ENCODE measurements around the gene TRAPPC11.
"Not testable (repeated sequence)": the region's sequence is repeated elsewhere in the genome, so short reads cannot be mapped to it uniquely, and the experiment has no call there.

The TRAPPC11 gene

GRCh38 chr4:183702492-183702891, 43.4 kb downstream of the TRAPPC11 start:
- no peak for DNase-seq (ENCODE audit: low read depth)

DNA sequence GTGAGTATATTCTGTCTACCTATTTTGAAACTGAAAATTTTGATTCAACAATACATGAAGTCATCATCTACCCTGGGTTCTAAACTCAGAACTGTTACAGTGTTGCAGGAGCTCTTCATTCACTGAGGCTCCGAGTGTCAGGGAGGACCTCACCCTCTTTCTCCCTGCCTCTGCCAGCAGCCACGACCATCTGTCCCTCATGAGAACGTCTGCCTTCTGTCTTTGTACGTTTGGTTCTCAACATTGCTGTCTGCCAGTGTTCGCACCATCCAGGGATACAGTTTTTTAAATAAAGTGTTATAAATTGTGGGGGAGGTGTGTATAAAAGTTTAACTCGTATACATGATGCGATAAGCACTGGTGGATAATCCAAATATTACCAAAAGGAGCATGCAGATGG, 55.5 kb downstream of the TRAPPC11 start:
- no peak overlapping the region for H3K4me3 ChIP-seq (ENCODE audit: low read depth, low read length)

More at GRCh38 chr4:183702492-183702891, 43.4 kb downstream of the TRAPPC11 start:
- no peak overlapping the region for H3K4me3 ChIP-seq (ENCODE audit: low read depth, low read length)

GRCh38 chr4:183716302-183716701, 57.2 kb downstream of the TRAPPC11 start:
- no peak overlapping the region for H3K4me3 ChIP-seq (ENCODE audit: low read depth, low read length)
- no peak for DNase-seq (ENCODE audit: low read depth)

More for the DNA sequence above, 55.5 kb downstream of the TRAPPC11 start:
- no peak for DNase-seq (ENCODE audit: low read depth)

- no peak for DNase-seq (ENCODE audit: low read depth)
- no peak overlapping the region for H3K4me3 ChIP-seq (ENCODE audit: low read depth, low read length)
These were observed 59.8 kb downstream of the TRAPPC11 start for GRCh38 chr4:183718876-183719275.

- no peak overlapping the region for H3K4me3 ChIP-seq (ENCODE audit: low read depth, low read length)
- DNase-seq (ENCODE audit: low read depth): no peak
These were observed 62.4 kb downstream of the TRAPPC11 start for GRCh38 chr4:183721207-183722081.

DNA sequence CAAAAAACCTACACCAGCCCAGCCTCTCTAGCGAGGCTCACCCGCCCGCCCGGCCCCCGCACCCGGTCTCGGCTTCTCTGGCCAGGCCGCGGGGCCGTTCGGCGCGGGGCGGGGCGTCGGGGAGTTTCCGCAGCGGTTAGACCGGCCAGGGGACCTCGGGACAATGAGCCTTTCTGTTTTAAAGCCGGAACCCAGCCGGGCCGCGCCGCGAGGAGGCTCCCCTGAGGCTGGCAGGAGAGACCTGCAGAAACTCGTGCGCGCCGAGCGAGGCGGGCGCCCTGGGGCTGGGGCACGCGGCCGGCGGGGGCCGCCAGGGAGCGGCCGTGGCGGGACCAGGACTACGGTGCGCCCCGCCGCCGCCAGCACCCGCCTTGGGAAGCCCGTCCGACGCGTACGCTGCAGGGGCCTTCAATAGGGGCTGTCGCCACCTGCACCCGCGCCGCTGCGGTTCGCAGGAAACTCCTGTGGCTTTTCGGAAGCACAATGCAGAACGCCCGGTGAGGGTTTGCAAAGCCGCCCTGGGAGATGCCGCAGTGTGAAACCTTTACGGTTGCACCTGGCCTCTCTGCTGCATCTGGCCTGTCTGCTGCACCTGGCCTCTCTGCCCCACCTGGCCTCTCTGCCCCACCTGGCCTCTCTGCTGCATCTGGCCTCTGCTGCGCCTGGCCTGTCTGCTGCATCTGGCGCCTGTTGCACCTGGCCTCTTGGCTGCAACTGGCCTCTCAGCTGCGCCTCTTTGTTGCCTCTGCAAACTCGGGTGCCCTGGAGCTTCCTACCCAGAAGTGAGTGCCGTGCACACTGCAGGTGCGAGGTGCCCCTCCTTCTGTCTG, 63.9 kb downstream of the TRAPPC11 start:
- peak overlapping the region; percentile 54 for H3K4me3 ChIP-seq (ENCODE audit: low read depth, low read length)
- no peak for DNase-seq (ENCODE audit: low read depth)

DNA sequence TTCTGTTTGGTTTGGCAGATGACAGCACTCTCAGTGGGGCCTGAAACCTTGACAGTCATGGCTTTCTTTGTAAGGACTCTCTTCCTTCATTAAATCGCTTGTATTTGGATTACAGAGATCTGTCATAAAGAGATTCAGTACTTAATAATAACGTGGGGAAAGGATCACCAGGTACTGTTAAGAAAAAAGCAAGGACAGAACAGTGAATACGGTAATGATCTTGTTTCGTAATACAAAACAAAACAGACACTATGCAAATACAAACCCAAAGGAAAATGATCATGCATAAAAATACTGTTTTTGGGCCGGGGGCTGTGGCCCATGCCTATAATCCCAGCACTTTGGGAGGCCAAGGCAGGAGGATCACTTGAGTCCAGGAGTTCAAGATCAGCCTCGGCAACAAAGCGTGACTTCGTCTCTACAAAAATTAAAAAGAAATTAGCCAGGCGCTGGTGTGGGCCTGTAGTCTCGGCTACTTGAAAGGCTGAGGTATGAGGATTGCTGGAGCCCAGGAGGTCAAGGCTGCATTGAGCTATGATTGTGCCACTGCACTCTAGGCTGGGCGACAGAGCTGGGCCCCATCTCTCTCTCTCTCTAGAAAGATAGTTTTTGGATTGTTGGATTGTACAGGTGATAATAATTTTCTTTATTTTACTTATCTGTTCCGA, 64.6 kb downstream of the TRAPPC11 start:
- no peak overlapping the region for H3K4me3 ChIP-seq (ENCODE audit: low read depth, low read length)
- DNase-seq (ENCODE audit: low read depth): no peak

GRCh38 chr4:183725585-183725984, 66.5 kb downstream of the TRAPPC11 start:
- not testable (repeated sequence) for DNase-seq (ENCODE audit: low read depth); H3K4me3 ChIP-seq (ENCODE audit: low read depth, low read length)

GRCh38 chr4:183727482-183727881, 68.4 kb downstream of the TRAPPC11 start:
- no peak for DNase-seq (ENCODE audit: low read depth)
- no peak overlapping the region for H3K4me3 ChIP-seq (ENCODE audit: low read depth, low read length)

DNA sequence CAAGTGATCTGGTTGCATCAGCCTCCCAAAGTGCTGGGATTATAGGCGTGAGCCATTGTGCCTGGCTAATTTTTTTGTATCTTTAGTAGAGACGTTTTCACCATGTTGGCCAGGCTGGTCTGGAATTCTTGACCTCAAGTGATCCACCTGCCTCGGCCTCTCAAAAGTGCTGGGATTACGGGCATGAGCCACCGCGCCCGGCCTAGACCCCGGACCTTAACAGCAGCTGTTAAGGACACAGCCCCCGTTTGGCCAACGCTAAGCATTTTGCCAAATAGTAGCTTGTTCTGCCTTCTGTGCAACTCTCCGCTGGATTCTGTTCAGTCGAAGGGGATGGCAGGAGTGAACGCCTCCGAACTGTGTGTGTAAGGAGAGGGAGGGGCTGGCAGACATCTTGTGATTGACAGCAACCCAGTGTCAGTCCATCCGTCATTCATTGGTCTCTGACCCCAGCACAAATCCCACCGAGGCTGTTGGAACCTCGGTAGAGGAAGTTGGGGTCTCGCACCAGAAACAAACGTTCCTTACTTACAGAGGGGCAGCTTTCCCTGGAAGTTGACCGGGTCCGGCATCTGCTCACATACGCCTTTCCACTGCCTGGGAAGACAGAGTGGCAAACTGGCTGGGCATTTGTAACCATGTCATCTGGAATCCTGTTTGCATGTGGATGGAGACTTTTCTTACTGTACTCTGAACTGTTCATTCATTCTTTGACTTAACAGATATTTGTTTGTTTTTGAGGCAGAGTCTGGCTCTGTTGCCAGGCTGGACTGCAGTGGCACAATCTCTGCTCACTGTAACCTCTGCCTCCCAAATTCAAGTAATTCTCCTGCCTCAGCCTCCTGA, 69.4 kb downstream of the TRAPPC11 start:
- no peak for DNase-seq (ENCODE audit: low read depth)
- no peak overlapping the region for H3K4me3 ChIP-seq (ENCODE audit: low read depth, low read length)

GRCh38 chr4:183729069-183729406, 69.9 kb downstream of the TRAPPC11 start:
- no peak overlapping the region for H3K4me3 ChIP-seq (ENCODE audit: low read depth, low read length)
- DNase-seq (ENCODE audit: low read depth): no peak

GRCh38 chr4:183729430-183730328, 70.6 kb downstream of the TRAPPC11 start:
- no peak for DNase-seq (ENCODE audit: low read depth)
- H3K4me3 ChIP-seq (ENCODE audit: low read depth, low read length): no peak overlapping the region

DNA sequence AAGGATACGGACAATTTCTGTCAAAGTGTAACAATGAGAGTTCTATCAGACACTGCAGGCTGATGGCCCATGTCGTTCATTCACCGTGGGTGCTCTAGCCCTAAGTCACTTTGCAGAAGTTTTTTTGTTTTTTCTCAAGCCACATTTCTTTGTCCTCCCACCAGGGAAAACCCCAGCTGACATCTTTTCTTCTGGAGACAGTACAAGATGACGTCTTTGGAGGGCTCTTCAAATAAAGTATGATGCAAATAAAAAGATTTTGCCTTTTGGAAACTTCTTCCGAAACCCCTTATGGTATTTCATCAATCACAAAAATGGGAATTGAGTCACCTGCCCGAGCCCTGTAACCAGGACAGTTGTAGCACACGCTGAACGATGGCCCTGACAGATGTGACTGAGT, 73.2 kb downstream of the TRAPPC11 start:
- H3K4me3 ChIP-seq (ENCODE audit: low read depth, low read length): no peak overlapping the region
- DNase-seq (ENCODE audit: low read depth): no peak

DNA sequence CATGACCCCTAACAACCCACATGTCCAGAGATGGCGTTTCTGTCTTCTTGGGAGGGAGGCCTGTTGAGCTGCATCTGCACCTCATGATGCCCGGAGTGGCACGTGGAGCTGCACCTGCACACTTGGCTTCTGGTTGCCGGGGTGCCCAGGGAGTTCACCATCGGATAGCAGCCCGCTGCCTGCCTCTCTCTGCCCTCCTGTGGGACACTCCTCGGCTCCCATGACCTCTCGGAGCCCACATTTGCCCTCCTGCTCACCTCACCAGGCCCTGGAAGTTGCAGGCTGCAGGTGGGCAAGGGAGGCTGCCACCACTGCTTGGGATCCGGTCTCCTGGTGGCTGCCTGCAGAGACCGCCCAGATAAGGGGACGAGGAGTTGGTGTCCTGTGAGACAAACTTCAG, 74.1 kb downstream of the TRAPPC11 start:
- no peak for DNase-seq (ENCODE audit: low read depth)
- no peak overlapping the region for H3K4me3 ChIP-seq (ENCODE audit: low read depth, low read length)

GRCh38 chr4:183738081-183738673, 79.1 kb downstream of the TRAPPC11 start:
- H3K4me3 ChIP-seq (ENCODE audit: low read depth, low read length): no peak overlapping the region
- no peak for DNase-seq (ENCODE audit: low read depth)

DNA sequence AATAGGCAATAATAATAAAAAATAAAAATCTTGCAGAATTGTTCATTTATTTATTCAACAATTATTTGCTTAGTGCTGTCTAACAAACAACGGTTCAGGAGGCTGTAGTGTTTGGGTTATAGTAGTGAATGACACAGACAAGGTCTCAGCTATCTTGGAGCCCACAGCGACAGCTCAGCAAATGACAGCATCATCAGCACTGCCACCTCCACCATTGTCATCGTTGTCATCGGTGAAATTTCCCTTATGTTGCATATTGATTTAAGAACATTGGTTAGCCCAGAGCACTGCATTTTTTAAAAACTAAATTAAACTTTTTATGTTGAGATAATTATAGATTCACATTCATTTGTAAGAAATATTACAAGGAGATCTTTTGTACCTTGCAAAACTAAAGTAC, 79.9 kb downstream of the TRAPPC11 start:
- no peak for DNase-seq (ENCODE audit: low read depth)
- H3K4me3 ChIP-seq (ENCODE audit: low read depth, low read length): no peak overlapping the region

DNA sequence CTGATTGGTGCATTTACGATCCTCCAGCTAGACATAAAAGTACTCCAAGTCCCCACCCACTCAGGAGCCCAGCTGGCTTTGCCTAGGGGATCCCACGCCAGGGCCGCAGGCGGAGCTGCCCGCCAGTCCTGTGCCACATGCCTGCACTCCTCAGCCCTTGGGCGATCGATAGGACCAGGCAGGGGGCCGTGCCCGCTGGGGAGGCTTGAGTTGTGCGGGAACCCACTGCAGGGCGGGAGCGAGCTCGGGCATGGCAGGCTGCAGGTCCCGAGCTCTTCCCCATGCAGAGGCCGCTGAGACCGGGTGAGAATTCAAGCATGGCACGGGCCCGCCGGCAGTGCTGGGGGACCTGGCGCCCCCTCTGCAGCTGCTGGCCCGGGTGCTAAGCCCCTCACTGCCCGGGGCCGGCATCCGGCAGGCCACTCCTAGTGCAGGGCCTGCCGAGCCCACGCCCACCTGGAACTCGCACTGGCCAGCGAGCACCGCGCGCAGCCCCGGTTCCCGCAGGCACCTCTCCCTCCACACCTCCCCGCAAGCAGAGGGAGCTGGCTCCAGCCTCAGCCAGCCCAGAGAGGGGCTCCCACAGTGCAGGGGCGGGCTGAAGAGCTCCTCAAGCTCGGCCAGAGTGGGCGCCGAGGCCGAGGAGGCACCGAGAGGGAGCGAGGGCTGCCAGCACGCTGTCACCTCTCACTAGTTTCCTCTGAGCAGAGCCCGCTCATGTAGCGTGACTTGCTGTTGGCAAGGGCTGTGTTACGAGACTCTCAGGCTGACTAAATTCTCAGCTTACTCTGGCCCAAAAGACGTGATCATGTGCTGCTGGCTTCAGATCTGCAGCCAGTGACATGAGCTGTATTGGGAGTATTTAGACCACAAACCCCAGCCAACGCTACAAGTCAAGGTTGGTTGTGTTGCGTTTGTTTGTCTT, 87.5 kb downstream of the TRAPPC11 start:
- no peak overlapping the region for H3K4me3 ChIP-seq (ENCODE audit: low read depth, low read length)
- DNase-seq (ENCODE audit: low read depth): peak; percentile 28
